Esophagus (tissue), 2 donors: ENCODE results near the gene SLC25A39. TPM values are rescaled to one million over a fixed set of nuclear protein-coding genes. Genes with fewer than 3 reads are reported as not detected.

Experiments used
- H3K27ac ChIP-seq, 2 donors: one replicate each; pipeline ENCODE4 v1.5.1; 2013; ENCODE audit warnings: low read depth in 2 of 2, mild to moderate bottlenecking in 2 of 2, inconsistent platforms in 1 of 2, low read length in 1 of 2, moderate library complexity in 1 of 2
- H3K27me3 ChIP-seq, 2 donors: one replicate each; pipeline ENCODE4 v1.6.1; 2013; ENCODE audit warnings: low read length in 2 of 2, control low read depth in 1 of 2, mild to moderate bottlenecking in 1 of 2; ENCODE audit not compliant: insufficient read depth in 2 of 2, control insufficient read depth in 1 of 2
- H3K36me3 ChIP-seq, 2 donors: one replicate each; pipeline ENCODE4 v1.6.1; 2013; ENCODE audit warnings: low read length in 1 of 2; ENCODE audit not compliant: control insufficient read depth in 2 of 2, insufficient read depth in 2 of 2
- H3K4me1 ChIP-seq, 2 donors: one replicate each; pipeline ENCODE4 v1.6.1; 2013; ENCODE audit warnings: low read length in 1 of 2; ENCODE audit not compliant: control insufficient read depth in 2 of 2, insufficient read depth in 2 of 2
- H3K4me3 ChIP-seq, 2 donors: one replicate each; pipeline ENCODE4 v1.5.1; 2013; ENCODE audit warnings: low read length in 2 of 2, mild to moderate bottlenecking in 2 of 2, low read depth in 1 of 2, moderate library complexity in 1 of 2
- H3K9me3 ChIP-seq, 2 donors: one replicate each; pipeline ENCODE4 v1.6.1; 2013; ENCODE audit warnings: mild to moderate bottlenecking in 2 of 2, low read depth in 1 of 2, low read length in 1 of 2, moderate library complexity in 1 of 2; ENCODE audit not compliant: control insufficient read depth in 2 of 2, insufficient read depth in 1 of 2
- WGBS, 2 donors: extraction: QIAGEN DNeasy Blood & Tissue Kit; methylation state at CpG; one replicate each; pipeline ENCODE4 v1.1.7; 2013; 5-methylcytosine and 5-hydroxymethylcytosine counted together
- polyA plus RNA-seq, 2 donors: library from polyadenylated mRNA; stranded (reverse); fragments of 200-250 nt; gene quantifications; one replicate each; pipeline ENCODE4 v1.2.3, GENCODE V29; 2013
- donor health status: healthy with polysubstance abuse.
- donor health status: Bipolar disorder and iron deficiency.

Gene SLC25A39
- polyA plus RNA-seq, 2 donors, result 132 to 138 TPM

DNA sequence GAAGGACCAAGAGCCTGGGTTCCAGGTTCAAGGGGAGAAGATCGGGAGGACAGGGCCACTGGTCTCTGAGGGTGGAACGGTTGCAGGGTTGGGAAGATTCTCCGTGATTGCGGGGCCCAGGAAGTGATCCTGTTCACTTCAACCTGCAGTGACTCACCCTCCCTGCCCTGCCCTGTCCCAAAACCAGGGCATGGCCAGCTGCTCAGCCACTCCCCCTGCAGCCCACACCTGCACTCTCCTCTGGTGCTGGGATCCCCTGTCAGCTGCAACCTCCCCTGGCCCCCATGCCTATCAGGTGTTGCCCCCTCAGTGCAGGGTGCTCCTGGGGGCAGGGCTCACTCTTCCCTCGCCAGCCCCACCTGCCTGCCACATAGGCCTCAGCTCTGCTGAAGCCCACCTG is 15.2 kb downstream of the SLC25A39 start:
- Histone ChIP-seq H3K27ac (no peak overlapping the region), H3K4me1 (peaks cover 10 to 19% of the 10 kb centered on the region in 2 donors), H3K27me3 (no peaks in the 10 kb centered on the region), H3K36me3 (no peaks in the 10 kb centered on the region), H3K9me3 (no peaks in the 10 kb centered on the region), H3K4me3 (no peak overlapping the region)
- 44 to 73% methylated on average over 5 of the region's 5 CpGs for WGBS, 2 donors

DNA sequence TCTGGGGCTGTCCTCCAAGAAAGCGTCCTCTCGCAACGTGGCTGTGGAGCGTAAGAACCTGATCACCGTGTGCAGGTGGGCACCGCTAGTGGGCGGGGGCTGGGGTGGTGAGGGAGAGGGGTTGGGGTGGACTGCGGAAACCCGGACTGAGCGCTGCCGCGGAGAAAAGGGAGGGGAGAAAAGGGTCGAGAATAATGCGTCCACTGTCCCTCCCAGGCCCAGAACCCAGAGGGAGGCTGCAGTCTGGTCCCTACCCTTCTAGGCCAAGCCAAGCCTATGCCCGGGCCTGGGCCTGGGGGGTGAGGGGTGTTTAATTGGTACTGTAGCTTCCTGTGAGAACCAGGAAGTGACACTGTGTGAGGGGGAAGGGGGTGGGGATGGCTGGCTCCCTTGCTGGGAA is 15.8 kb downstream of the SLC25A39 start:
- H3K9me3 ChIP-seq, result no peaks in the 10 kb centered on the region
- peak overlapping the region in 1 of 2 donors; percentile 29 for H3K4me3 ChIP-seq
- H3K27ac ChIP-seq, result no peak overlapping the region
- H3K4me1 ChIP-seq, result peaks cover 10 to 19% of the 10 kb centered on the region in 2 donors
- H3K27me3 ChIP-seq, result no peaks in the 10 kb centered on the region
- H3K36me3 ChIP-seq, result no peaks in the 10 kb centered on the region
- WGBS, 2 donors, result 3% methylated on average over 15 of the region's 15 CpGs

DNA sequence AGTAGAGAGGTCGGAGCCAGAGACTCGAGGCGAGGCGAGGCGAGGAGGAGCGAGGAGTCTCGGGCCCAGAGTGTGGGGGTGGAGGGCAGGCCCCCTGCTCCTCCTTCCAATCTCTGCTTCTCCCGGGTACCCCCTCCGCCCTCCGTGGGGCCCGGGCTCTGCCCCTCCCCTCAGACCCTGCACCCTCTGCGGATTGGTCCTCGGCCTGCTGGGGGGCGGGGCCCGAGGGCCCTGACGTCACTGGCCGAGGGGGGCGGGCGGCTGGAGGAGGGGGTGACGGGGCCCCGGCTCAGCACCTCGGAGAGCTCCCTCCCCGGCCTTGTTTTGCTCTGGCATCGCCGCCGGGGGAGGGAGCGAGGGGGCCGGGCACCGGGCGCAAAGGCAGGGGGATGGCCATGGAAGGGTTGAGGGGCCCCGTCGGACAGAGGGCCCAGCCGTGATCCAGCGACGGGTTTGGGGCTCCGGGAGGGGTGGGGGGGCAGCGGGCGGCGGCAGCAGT is 16.3 kb downstream of the SLC25A39 start, which contains the start of gene RUNDC3A:
TSS of gene RUNDC3A (plus strand) at position 282 of the 499 bp plus-strand sequence. CDS start 232 bp downstream, outside the sequence.
- Histone ChIP-seq H3K27ac (peak within 1 kb of the TSS in 1 of 2 donors; percentile 40), H3K36me3 (no peaks in the 10 kb centered on the region), H3K4me3 (peak within 1 kb of the TSS; percentile 19 to 29), H3K9me3 (no peaks in the 10 kb centered on the region), H3K4me1 (peaks cover 10 to 19% of the 10 kb centered on the region in 2 donors), H3K27me3 (no peaks in the 10 kb centered on the region)
- WGBS, 2 donors, result 1 to 2% methylated on average over 30 to 39 of the region's 39 CpGs

DNA sequence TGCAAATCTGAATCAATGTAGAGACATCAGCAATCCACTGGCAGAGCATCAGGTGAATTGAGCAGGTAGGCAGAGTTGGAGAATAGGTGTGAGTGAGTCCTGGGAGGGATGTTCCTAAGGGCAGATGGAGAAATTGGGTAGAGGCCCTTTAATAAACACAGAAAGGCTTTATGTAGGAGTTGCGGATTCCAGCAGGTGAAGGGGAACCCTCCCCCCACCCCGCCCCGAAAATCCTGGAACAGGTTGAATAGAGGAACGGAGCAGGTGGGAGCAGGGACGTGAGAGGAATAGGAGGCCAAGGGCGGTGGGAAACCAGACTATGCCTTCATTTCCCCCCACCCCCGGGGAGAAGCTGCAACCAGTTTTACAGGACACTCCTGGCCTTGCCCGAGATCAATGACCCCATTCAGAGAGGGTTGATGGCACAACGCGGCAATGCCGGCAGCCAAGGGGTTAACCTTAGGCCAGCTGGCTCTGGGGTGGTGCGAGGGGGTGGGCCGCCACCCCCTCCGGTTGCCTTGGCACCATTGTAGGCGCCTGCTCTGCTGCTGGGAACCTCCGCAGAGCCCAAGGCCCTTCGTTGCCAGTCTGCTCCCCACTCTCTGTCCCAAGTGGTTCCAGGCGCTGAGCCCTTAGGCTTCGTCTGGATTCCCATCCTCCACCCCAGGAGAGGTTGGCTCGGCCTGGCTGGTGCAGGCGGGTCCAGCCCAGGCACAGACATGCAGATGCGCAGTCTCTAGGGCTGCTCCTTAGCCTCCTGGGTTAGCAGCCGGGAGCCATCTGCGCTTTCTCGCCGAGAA is 17.0 kb downstream of the SLC25A39 start:
- Histone ChIP-seq H3K27me3 (no peaks in the 10 kb centered on the region), H3K9me3 (no peaks in the 10 kb centered on the region), H3K4me1 (peaks cover 10 to 19% of the 10 kb centered on the region in 2 donors), H3K36me3 (no peaks in the 10 kb centered on the region), H3K27ac (peak overlapping the region in 1 of 2 donors; percentile 40), H3K4me3 (peak overlapping the region; percentile 19 to 29)
- WGBS, 2 donors, result 3 to 4% methylated on average over 26 of the region's 26 CpGs

DNA sequence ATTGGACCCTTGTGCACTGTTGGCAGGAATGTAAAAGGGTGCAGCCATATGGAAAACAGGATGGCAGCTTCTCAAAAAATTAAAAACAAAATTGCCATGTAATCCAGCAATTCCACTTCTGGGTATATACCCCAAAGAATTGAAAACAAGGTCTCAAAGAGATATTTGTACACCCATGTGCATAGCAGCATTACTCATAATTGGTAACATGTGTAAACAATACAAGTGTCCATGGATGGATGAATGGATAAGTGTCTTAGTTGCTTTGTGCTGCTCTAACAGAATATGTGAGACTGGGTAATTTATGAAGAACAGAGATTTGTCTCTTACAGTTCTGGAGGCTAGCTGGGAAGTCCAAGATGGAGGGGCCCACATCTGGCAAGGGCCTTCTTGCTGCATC is 20.0 kb downstream of the SLC25A39 start:
- Histone ChIP-seq H3K36me3 (no peaks in the 10 kb centered on the region), H3K27ac (no peak overlapping the region), H3K4me1 (peaks cover 9 to 16% of the 10 kb centered on the region in 2 donors), H3K4me3 (no peak overlapping the region), H3K9me3 (no peaks in the 10 kb centered on the region), H3K27me3 (no peaks in the 10 kb centered on the region)

DNA sequence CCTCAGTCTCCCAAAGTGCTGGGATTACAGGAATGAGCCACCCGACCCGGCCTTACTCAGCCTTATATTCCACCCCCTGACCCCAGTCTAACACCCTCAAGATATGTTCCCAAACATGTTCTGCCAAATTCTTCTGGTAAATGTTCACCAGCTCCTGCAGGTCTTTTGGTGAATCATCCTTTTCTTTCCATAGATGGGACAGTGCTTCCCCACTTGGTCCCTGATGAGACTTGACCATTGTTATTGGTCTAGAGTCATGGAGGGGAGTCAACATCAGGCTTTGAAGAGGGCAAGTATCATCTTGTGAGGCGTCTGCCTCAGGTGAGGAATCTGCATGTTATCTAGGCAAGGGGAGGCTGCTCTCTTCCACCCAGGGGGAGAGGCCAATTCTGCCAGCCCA is 26.6 kb downstream of the SLC25A39 start:
- H3K27ac ChIP-seq, result no peak overlapping the region
- WGBS, 2 donors, result 53 to 58% methylated on average over 3 of the region's 3 CpGs
- H3K9me3 ChIP-seq, result no peaks in the 10 kb centered on the region

DNA sequence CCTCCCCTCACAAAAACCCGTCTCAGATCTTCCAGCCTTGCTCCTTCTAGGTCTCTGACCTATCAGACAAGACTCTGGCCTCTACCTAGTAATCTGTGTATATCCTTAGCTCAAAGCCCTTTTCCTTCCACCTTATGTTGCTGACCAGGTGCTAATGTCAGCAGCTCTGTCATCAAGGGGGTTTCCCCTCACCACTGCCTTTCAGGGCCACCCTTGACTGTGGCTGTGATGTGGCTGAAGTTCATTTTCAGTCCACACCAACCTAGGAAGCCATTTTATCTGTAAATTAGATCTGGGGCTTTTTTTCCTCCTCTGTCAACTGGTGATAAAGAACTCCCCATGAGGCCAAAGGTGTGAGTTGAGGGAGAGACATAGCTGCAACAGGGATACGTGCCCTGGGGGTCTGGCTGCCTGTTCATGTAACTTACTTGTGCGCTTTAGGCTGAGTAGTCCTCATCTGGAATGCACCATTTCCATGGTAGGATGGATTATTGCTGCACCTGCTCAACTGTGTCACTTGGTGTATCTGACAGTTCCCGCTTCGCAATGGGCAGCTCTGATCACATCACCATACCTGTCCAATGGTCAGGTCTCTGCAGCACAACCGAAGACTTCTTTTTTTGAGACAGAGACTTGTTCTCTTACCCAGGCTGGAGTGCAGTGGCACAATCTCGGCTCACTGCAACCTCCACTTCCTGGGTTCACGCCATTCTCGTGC is 31.0 kb downstream of the SLC25A39 start:
- no peak overlapping the region for H3K4me3 ChIP-seq
- H3K4me1 ChIP-seq, result no peaks in the 10 kb centered on the region
- no peaks in the 10 kb centered on the region for H3K36me3 ChIP-seq
- H3K27ac ChIP-seq, result no peak overlapping the region
- WGBS, 2 donors, result 86 to 88% methylated on average over 9 of the region's 9 CpGs
- H3K9me3 ChIP-seq, result no peaks in the 10 kb centered on the region
- H3K27me3 ChIP-seq, result no peaks in the 10 kb centered on the region

More for the DNA sequence above, 26.6 kb downstream of the SLC25A39 start:
- H3K4me3 ChIP-seq, result no peak overlapping the region
- H3K36me3 ChIP-seq, result no peaks in the 10 kb centered on the region
- H3K4me1 ChIP-seq, result no peaks in the 10 kb centered on the region
- no peaks in the 10 kb centered on the region for H3K27me3 ChIP-seq

DNA sequence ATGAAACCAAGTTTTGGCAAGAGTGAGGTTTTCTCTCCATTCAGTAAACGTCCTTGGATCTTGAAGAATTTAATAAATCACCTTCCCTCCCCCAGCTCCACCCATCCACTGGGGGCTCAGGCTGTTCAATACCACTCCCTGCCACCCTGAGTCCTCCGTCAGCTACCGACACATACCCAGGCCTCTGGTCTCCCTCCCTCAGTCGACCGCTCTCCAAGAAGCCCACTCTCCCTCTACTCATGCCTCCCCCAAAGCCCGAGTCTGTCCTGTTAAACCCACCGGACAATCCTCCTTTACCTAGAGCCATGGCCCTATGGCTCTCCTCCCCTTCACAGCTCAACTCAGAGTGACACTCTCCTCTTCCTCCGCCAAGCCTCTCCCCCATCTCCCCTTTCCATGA is 37.0 kb downstream of the SLC25A39 start:
- Histone ChIP-seq H3K4me1 (no peaks in the 10 kb centered on the region), H3K27ac (no peak overlapping the region), H3K9me3 (no peaks in the 10 kb centered on the region), H3K36me3 (no peaks in the 10 kb centered on the region), H3K4me3 (no peak overlapping the region), H3K27me3 (no peaks in the 10 kb centered on the region)
- WGBS, 2 donors, result 67 to 72% methylated on average over 8 of the region's 8 CpGs

DNA sequence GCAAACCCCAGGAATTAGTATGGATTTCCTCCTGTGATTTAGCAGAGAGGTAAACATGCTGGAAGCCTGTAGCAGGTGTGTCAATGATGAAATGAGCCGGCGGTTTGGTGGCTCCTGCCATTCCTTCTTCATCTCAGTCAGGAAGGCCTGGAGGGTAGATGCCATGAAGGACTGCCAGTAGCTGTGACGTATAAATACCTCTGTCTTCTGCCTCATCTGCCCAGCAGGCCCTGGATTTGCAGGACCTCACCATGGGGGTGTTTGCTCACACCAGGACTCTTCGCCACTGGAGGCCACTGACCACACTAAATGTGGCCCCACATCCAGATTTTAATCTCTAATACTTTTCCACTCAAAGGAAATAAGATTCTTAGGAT is 40.6 kb downstream of the SLC25A39 start:
- Histone ChIP-seq H3K4me3 (no peak overlapping the region), H3K27me3 (no peaks in the 10 kb centered on the region), H3K27ac (no peak overlapping the region), H3K9me3 (no peaks in the 10 kb centered on the region), H3K36me3 (no peaks in the 10 kb centered on the region), H3K4me1 (peaks cover 3 to 6% of the 10 kb centered on the region in 2 donors)
- WGBS, 2 donors, result 75 to 84% methylated on average over 4 of the region's 4 CpGs
